Uterus (tissue), 4 donors: ENCODE measurements around the gene CCDC60. TPM values are rescaled to one million over a fixed set of nuclear protein-coding genes. Genes with fewer than 3 reads are reported as not detected.
"Not testable (repeated sequence)": the region's sequence is repeated elsewhere in the genome, so short reads cannot be mapped to it uniquely, and the experiment has no call there.

ENCODE experiments used
- DNase-seq, 2 donors: peaks; one replicate each; pipeline ENCODE4 v3.0.0-alpha.2; 2019 to 2020
- H3K27ac ChIP-seq, 2 donors: fragments of 200-600 bp; sonication (generic); 1 replicate in 1 of 2; 2 replicates in 1 of 2; pipeline ENCODE4 v1.5.1; 2016 to 2018
- H3K27me3 ChIP-seq, 2 donors: fragments of 200-600 bp; sonication (generic); one replicate each; pipeline ENCODE4 v1.5.1; 2018 to 2019; ENCODE audit warnings: control low read depth in 1 of 2
- H3K36me3 ChIP-seq, 2 donors: fragments of 200-600 bp; sonication (generic); one replicate each; pipeline ENCODE4 v1.5.1; 2019; ENCODE audit warnings: control low read depth in 1 of 2
- H3K4me1 ChIP-seq, 2 donors: fragments of 200-600 bp; sonication (generic); one replicate each; pipeline ENCODE4 v1.5.1; 2018 to 2019; ENCODE audit warnings: control low read depth in 1 of 2
- H3K4me3 ChIP-seq, 2 donors: fragments of 200-600 bp; sonication (generic); 1 replicate in 1 of 2; 2 replicates in 1 of 2; pipeline ENCODE4 v1.5.1; 2018 to 2019; ENCODE audit warnings: mild to moderate bottlenecking in 1 of 2
- H3K9me3 ChIP-seq, 2 donors: fragments of 200-600 bp; sonication (generic); one replicate each; pipeline ENCODE4 v1.5.1; 2019; ENCODE audit warnings: control low read depth in 1 of 2
- CTCF ChIP-seq, 4 experiments: fragments of 200-600 bp in 2 of 4; fragments of 450-650 bp in 2 of 4; sonication (generic) in 2 of 4; IDR thresholded peaks; one replicate each; pipeline ENCODE4 v1.5.1; 2016 to 2019; ENCODE audit warnings: antibody characterized with exemption in 4 of 4, mild to moderate bottlenecking in 2 of 4, moderate library complexity in 1 of 4
- POLR2A ChIP-seq, 2 donors: fragments of 450-650 bp; IDR thresholded peaks; one replicate each; pipeline ENCODE4 v1.6.1; 2016; ENCODE audit warnings: antibody characterized with exemption in 2 of 2, mild to moderate bottlenecking in 1 of 2, moderate library complexity in 1 of 2
- intact Hi-C: fragments of 100-400 bp; cut with DNase I; formaldehyde crosslinking; loops from one replicate; pipeline ENCODE4 v1.15.1; 2023; ENCODE audit warnings: low total_unique reads
- total RNA-seq, 4 donors: library from RNA; depleted of rRNA in 3 of 4; stranded (reverse); fragments of >200 nt in 3 of 4; gene quantifications; one replicate each; pipeline versions ENCODE4 v1.1.0 to v1.2.4, GENCODE V29; 2014 to 2023
- donor health status: DM: yes; HTN: yes; CAD: no.

The CCDC60 gene
- total RNA-seq, 4 donors from 2014 or later: 2.4 TPM; not detected in 3

- Histone ChIP-seq H3K4me3 (no peak overlapping the region), H3K4me1 (no peaks in the 10 kb centered on the region), H3K27ac (no peak overlapping the region), H3K9me3 (no peaks in the 10 kb centered on the region), H3K36me3 (no peaks in the 10 kb centered on the region), H3K27me3 (no peaks in the 10 kb centered on the region)
- TF ChIP-seq POLR2A (IDR thresholded peaks at IDR 0.05) (no peak), CTCF (IDR thresholded peaks at IDR 0.05) (no peak)
- no peak for DNase-seq
- intact Hi-C loops: no loop called here
These were observed 8.6 kb downstream of the CCDC60 start for GRCh38 chr12:119343130-119343529.

GRCh38 chr12:119354172-119354571 is 19.6 kb downstream of the CCDC60 start:
- H3K9me3 ChIP-seq: no peaks in the 10 kb centered on the region
- H3K4me1 ChIP-seq: no peaks in the 10 kb centered on the region
- H3K4me3 ChIP-seq: no peak overlapping the region
- H3K27ac ChIP-seq: no peak overlapping the region
- TF ChIP-seq POLR2A (IDR thresholded peaks at IDR 0.05) (no peak), CTCF (IDR thresholded peaks at IDR 0.05) (no peak)
- intact Hi-C loops: no loop called here
- no peaks in the 10 kb centered on the region for H3K36me3 ChIP-seq
- no peaks in the 10 kb centered on the region for H3K27me3 ChIP-seq
- no peak for DNase-seq

GRCh38 chr12:119360366-119360765 is 25.8 kb downstream of the CCDC60 start:
- H3K27ac ChIP-seq, H3K27me3 ChIP-seq, H3K36me3 ChIP-seq, H3K4me1 ChIP-seq, DNase-seq, H3K4me3 ChIP-seq, intact Hi-C loops, H3K9me3 ChIP-seq: not testable (repeated sequence)

- no peaks in the 10 kb centered on the region for H3K36me3 ChIP-seq
- no peaks in the 10 kb centered on the region for H3K4me1 ChIP-seq
- H3K4me3 ChIP-seq: no peak overlapping the region
- intact Hi-C loops: no loop called here
- H3K9me3 ChIP-seq: no peaks in the 10 kb centered on the region
- no peaks in the 10 kb centered on the region for H3K27me3 ChIP-seq
- H3K27ac ChIP-seq: no peak overlapping the region
- no peak for DNase-seq
- TF ChIP-seq POLR2A (IDR thresholded peaks at IDR 0.05) (no peak), CTCF (IDR thresholded peaks at IDR 0.05) (no peak)
These were observed 28.5 kb downstream of the CCDC60 start for GRCh38 chr12:119363037-119363436.

GRCh38 chr12:119363490-119363889 is 29.0 kb downstream of the CCDC60 start:
- H3K4me1 ChIP-seq: no peaks in the 10 kb centered on the region

More at GRCh38 chr12:119363490-119363889, 29.0 kb downstream of the CCDC60 start:
- DNase-seq: no peak
- intact Hi-C loops: no loop called here
- H3K36me3 ChIP-seq: no peaks in the 10 kb centered on the region
- no peaks in the 10 kb centered on the region for H3K9me3 ChIP-seq
- H3K27me3 ChIP-seq: no peaks in the 10 kb centered on the region
- H3K27ac ChIP-seq: no peak overlapping the region
- TF ChIP-seq POLR2A (IDR thresholded peaks at IDR 0.05) (no peak), CTCF (IDR thresholded peaks at IDR 0.05) (no peak)
- no peak overlapping the region for H3K4me3 ChIP-seq
